Activated CD8-positive, alpha-beta T cell treated with anti-CD3 and anti-CD28 coated beads for 36 hours (primary cell): ENCODE measurements around the gene CHD5. TPM values are rescaled to one million over a fixed set of nuclear protein-coding genes. Genes with fewer than 3 reads are reported as not detected.

Source experiments
- ATAC-seq: fragments of 200-7000 bp; cut with Tn5 transposase; one replicate; pipeline ENCODE4 v1.10.0; 2021; ENCODE audit warnings: mild to moderate bottlenecking, moderate library complexity
- CTCF ChIA-PET: fragments of 350-600 bp; sonication (Branson Sonifier 250); formaldehyde crosslinking; loops from one replicate; lab custom pipeline; 2021; ENCODE audit warnings: antibody characterized with exemption; lab: Charles Lee
- POLR2A ChIA-PET: fragments of 350-600 bp; sonication (Branson Sonifier 250); formaldehyde crosslinking; loops from one replicate; lab custom pipeline; 2021; ENCODE audit warnings: antibody characterized with exemption; lab: Charles Lee
- DNase-seq: peaks from one replicate; pipeline ENCODE4 v3.0.0-alpha.2; 2020
- H3K27ac Mint-ChIP-seq: one replicate; pipeline ENCODE4 v1.8.0; 2021; ENCODE audit warnings: mild to moderate bottlenecking, mixed read lengths
- H3K27me3 Mint-ChIP-seq: one replicate; pipeline ENCODE4 v1.8.0; 2021; ENCODE audit warnings: mixed read lengths
- H3K36me3 Mint-ChIP-seq: one replicate; pipeline ENCODE4 v1.8.0; 2021; ENCODE audit warnings: low read depth, mixed read lengths
- H3K4me1 Mint-ChIP-seq: one replicate; pipeline ENCODE4 v1.8.0; 2021; ENCODE audit warnings: low read depth, mixed read lengths
- H3K4me3 Mint-ChIP-seq: one replicate; pipeline ENCODE4 v1.8.0; 2021; ENCODE audit warnings: mild to moderate bottlenecking, moderate library complexity, mixed read lengths
- H3K9me3 Mint-ChIP-seq: one replicate; pipeline ENCODE4 v1.8.0; 2021; ENCODE audit warnings: mixed read lengths
- intact Hi-C: fragments of 100-400 bp; cut with micrococcal nuclease; formaldehyde crosslinking; loops from one replicate; pipeline ENCODE4 v1.10.0; 2022
- total RNA-seq, 2 experiments: library from RNA; stranded (reverse); gene quantifications; one replicate each; pipeline ENCODE4 v1.2.3, GENCODE V29; 2021
- TF ChIP-seq, protein P1 (sequence below): fragments of 200-600 bp; IDR thresholded peaks from one replicate; pipeline ENCODE4 v1.8.0; 2022; ENCODE audit warnings: antibody characterized with exemption, mild to moderate bottlenecking

CHD5 gene
- total RNA-seq, 2 experiments from 2014 or later: 0.61 to 0.63 TPM

DNA sequence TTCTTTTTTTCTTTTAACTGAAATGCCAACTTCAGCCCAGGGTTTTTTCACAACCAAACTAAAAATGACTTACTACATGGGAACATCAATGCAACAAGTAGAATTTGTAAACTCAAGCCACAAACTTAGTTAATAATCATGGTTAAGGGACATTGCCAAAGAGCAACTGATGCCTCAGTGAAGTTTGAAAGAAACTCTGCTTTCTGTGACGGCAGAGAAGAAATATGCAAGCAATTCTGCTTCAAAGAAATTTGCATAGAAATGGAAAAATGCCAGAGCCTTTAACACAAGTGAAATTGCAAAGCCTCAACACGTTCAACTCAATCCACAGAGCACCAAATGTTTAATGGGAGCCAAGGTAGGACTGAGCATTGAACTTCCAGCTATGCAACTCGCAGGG is 5.0 kb upstream of the CHD5 start:
- TF ChIP-seq, protein P1, sequence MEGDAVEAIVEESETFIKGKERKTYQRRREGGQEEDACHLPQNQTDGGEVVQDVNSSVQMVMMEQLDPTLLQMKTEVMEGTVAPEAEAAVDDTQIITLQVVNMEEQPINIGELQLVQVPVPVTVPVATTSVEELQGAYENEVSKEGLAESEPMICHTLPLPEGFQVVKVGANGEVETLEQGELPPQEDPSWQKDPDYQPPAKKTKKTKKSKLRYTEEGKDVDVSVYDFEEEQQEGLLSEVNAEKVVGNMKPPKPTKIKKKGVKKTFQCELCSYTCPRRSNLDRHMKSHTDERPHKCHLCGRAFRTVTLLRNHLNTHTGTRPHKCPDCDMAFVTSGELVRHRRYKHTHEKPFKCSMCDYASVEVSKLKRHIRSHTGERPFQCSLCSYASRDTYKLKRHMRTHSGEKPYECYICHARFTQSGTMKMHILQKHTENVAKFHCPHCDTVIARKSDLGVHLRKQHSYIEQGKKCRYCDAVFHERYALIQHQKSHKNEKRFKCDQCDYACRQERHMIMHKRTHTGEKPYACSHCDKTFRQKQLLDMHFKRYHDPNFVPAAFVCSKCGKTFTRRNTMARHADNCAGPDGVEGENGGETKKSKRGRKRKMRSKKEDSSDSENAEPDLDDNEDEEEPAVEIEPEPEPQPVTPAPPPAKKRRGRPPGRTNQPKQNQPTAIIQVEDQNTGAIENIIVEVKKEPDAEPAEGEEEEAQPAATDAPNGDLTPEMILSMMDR: no peak
- Mint-ChIP-seq H3K4me1 (peaks cover 56% of the 10 kb centered on the region), H3K9me3 (no peaks in the 10 kb centered on the region), H3K27me3 (peaks cover 15% of the 10 kb centered on the region), H3K27ac (no peak overlapping the region), H3K4me3 (no peak overlapping the region), H3K36me3 (peaks cover 44% of the 10 kb centered on the region)
- intact Hi-C loops: no loop called here
- DNase-seq (no peak), ATAC-seq (no peak)
- ChIA-PET CTCF (interaction anchor here (0.6 to 1.8 kb wide), 12 partner anchors 8 to 150 kb away, joined by 3 to 14 read pairs (median 4); partner anchors contain the start of gene RNF207), POLR2A (interaction anchor here (0.7 to 3.8 kb wide), 7 partner anchors 9 to 159 kb away, joined by 3 to 21 read pairs (median 3); partner anchors contain the start of gene RPL22)

DNA sequence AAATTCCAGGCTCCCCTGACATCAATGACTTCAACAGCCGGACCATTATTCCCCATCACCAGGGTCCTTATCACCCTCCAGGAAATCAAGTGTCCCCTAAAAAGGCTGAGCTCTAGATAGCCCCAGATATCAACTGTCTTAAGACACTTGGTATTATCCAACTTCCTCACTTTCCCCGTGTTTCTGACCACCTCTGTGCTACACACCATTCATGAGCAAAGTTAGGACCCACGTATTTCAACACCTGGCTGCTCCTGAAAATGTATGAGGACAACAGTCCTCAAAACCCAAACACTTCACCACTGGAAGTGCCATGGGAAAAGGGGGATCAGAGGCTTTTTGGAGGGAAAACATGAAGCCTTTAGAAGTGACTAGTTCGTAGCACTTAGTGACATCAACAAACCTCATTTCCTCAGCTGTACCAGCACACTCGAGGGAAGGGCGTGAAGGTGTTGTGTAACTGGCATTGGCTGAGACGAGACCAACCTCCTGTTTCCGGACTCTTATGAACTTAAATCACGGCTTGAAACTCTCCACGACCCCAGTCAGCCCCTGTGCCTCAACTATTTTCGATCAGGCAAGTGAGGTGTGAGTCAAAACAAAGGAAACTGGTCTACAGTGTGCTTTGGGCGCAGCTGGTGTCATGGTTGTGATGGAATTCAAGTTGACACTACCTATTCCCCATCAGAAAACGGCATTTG is 4.1 kb upstream of the CHD5 start:
- ChIA-PET CTCF (interaction anchor here (1.5 to 1.8 kb wide), 3 partner anchors 10 to 43 kb away, joined by 4 to 14 read pairs (median 14); no protein-coding TSS in a partner anchor), POLR2A (interaction anchor here (0.6 to 3.8 kb wide), 6 partner anchors 10 to 158 kb away, joined by 3 to 21 read pairs (median 3); partner anchors contain the start of gene RPL22)
- peaks cover 15% of the 10 kb centered on the region for H3K27me3 Mint-ChIP-seq
- no peak for ATAC-seq
- peaks cover 40% of the 10 kb centered on the region for H3K36me3 Mint-ChIP-seq
- intact Hi-C loops: no loop called here
- H3K27ac Mint-ChIP-seq: peak overlapping the region; percentile 53
- H3K4me1 Mint-ChIP-seq: peaks cover 52% of the 10 kb centered on the region
- TF ChIP-seq, protein P1: no peak
- H3K9me3 Mint-ChIP-seq: no peaks in the 10 kb centered on the region
- no peak overlapping the region for H3K4me3 Mint-ChIP-seq
- no peak for DNase-seq

DNA sequence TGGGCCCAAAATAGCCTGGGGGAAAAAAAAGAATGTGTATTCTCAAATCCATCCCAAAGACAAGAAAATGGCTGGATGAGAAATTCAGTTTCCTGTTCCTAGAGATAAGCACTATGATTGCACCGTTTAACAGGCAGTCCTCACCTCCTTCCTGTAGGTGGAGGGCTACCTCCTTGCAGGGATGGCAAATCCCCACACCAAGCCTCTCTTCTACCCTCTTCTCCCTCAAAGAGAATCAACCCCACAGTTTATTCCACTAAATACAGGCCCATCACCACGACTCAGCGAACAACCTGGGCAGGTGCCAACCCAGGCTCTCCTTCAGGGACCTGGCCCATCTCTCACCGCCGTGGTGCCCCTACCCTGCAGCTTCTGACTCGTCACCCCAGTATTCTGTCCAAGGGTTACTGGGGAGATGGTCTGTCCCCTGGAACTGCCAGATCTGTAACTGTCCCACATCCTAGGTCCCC is 3.4 kb upstream of the CHD5 start:
- TF ChIP-seq, protein P1: no peak
- POLR2A ChIA-PET: interaction anchor here (0.6 to 3.8 kb wide), 3 partner anchors 15 to 153 kb away, joined by 3 to 21 read pairs (median 3); partner anchors contain the start of gene RPL22
- peaks cover 20% of the 10 kb centered on the region for H3K27me3 Mint-ChIP-seq
- intact Hi-C loops: no loop called here
- H3K4me1 Mint-ChIP-seq: peaks cover 49% of the 10 kb centered on the region
- peaks cover 34% of the 10 kb centered on the region for H3K36me3 Mint-ChIP-seq
- ATAC-seq (no peak), DNase-seq (no peak)
- CTCF ChIA-PET: interaction anchor here (1.3 to 1.5 kb wide), 2 partner anchors 9 to 14 kb away, joined by 3 read pairs; no protein-coding TSS in a partner anchor
- peak overlapping the region; percentile 40 for H3K27ac Mint-ChIP-seq
- no peak overlapping the region for H3K4me3 Mint-ChIP-seq
- H3K9me3 Mint-ChIP-seq: no peaks in the 10 kb centered on the region

DNA sequence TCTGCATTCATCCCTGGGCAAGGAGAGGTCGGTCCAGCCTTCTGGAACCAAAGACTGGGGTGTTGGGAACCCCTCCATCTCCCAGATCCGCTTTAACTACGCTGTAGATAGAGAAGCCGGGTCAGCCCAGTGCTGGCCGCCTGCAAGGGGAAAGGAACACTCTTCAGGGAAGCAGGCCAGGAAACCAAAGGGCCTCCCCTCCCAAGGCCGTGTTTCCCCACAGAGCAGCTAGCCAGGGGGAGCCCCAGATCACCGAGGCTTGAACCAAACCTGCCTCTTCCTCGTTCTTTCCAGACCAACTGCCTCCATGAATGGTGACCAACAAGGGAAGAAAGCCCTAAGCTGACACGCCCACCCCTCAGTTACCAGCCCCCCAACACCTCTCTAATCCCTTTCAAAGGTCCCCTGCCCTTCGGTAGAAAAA is 1.2 kb upstream of the CHD5 start:
- H3K9me3 Mint-ChIP-seq: no peaks in the 10 kb centered on the region
- H3K4me1 Mint-ChIP-seq: peaks cover 42% of the 10 kb centered on the region
- ATAC-seq (no peak), DNase-seq (no peak)
- peaks cover 20% of the 10 kb centered on the region for H3K36me3 Mint-ChIP-seq
- CTCF ChIA-PET: no interaction called here
- no peak overlapping the region for H3K27ac Mint-ChIP-seq
- H3K4me3 Mint-ChIP-seq: peak overlapping the region; percentile 1
- intact Hi-C loops: no loop called here
- TF ChIP-seq, protein P1: no peak
- POLR2A ChIA-PET: interaction anchor here (1.0 kb wide), 1 partner anchor 9 kb away, joined by 3 read pairs; no protein-coding TSS in a partner anchor
- peaks cover 41% of the 10 kb centered on the region for H3K27me3 Mint-ChIP-seq
